ENCODE measurements around the gene PRKCB. TPM values are rescaled to one million over a fixed set of nuclear protein-coding genes. Genes with fewer than 3 reads are reported as not detected.

Gene PRKCB
- polyA plus RNA-seq, 3 donors = 57.4 to 87.4 (median 75.5) TPM

- intact Hi-C loops (cut with micrococcal nuclease) = no loop called here
- Histone ChIP-seq H4K20me1 (ENCODE audit: insufficient read depth, low read length) (peaks cover 78% of the 10 kb centered on the region), H3K27ac (ENCODE audit: low read depth in 1 of 2, low read length in 2 of 2) (no peak overlapping the region), H3K36me3 (replicated peaks in 1 of 2; ENCODE audit: control insufficient read depth in 1 of 2, insufficient read depth in 2 of 2, low read length in 2 of 2) (peaks cover 44 to 93% of the 10 kb centered on the region in 2 donors), H3K9ac (ENCODE audit: insufficient read depth, low read length, poor library complexity, severe bottlenecking) (no peak overlapping the region), H2AFZ (ENCODE audit: insufficient read depth, low read depth, low read length, poor library complexity, severe bottlenecking) (no peak overlapping the region), H3K79me2 (ENCODE audit: insufficient read depth, low read length) (no peaks in the 10 kb centered on the region), H3K9me3 (replicated peaks in 1 of 2; ENCODE audit: control insufficient read depth in 1 of 2, insufficient read depth in 1 of 2, low read length in 2 of 2) (peaks cover 3 to 20% of the 10 kb centered on the region in 2 donors), H3K4me3 (replicated peaks in 1 of 3; ENCODE audit: low read depth in 2 of 3, low read length in 3 of 3) (no peak overlapping the region), H3K4me1 (ENCODE audit: control insufficient read depth in 1 of 2, insufficient read depth in 2 of 2, low read length in 2 of 2) (no peaks in the 10 kb centered on the region), H3K4me2 (replicated peaks; ENCODE audit: extremely low read depth, low read length, poor library complexity, severe bottlenecking) (no peak overlapping the region), H3K27me3 (ENCODE audit: control insufficient read depth in 2 of 2, insufficient read depth in 2 of 2, low read length in 2 of 2) (no peaks in the 10 kb centered on the region)
- H3K4me3 Mint-ChIP-seq = no peak overlapping the region
- WGBS (ENCODE audit: insufficient coverage) = no CpG with 5 or more reads among the region's 1 CpG
- DNase-seq = no peak
- H3K27me3 Mint-ChIP-seq (ENCODE audit: low read depth in 3 of 3) = peaks cover 0 to 1% (median 0%) of the 10 kb centered on the region in 3 donors
- peaks cover 10 to 24% (median 13%) of the 10 kb centered on the region in 7 donors for H3K9me3 Mint-ChIP-seq
- no peak overlapping the region for H3K27ac Mint-ChIP-seq
- peaks cover 74 to 88% of the 10 kb centered on the region in 2 donors for H3K36me3 Mint-ChIP-seq
- H3K4me1 Mint-ChIP-seq = no peaks in the 10 kb centered on the region
- no peak for TF ChIP-seq CTCF (IDR thresholded peaks at IDR 0.05)
Observed at GRCh38 chr16:24091125-24091524, 255.3 kb downstream of the PRKCB start.

GRCh38 chr16:24093049-24093448, 257.3 kb downstream of the PRKCB start:
- no peak overlapping the region for H3K4me2 ChIP-seq (replicated peaks; ENCODE audit: extremely low read depth, low read length, poor library complexity, severe bottlenecking)
- H3K36me3 Mint-ChIP-seq = peaks cover 82 to 96% of the 10 kb centered on the region in 2 donors
- peaks cover 48 to 97% of the 10 kb centered on the region in 2 donors for H3K36me3 ChIP-seq (replicated peaks in 1 of 2; ENCODE audit: control insufficient read depth in 1 of 2, insufficient read depth in 2 of 2, low read length in 2 of 2)
- H3K9me3 Mint-ChIP-seq = peaks cover 10 to 24% (median 13%) of the 10 kb centered on the region in 7 donors
- peaks cover 70% of the 10 kb centered on the region for H4K20me1 ChIP-seq (ENCODE audit: insufficient read depth, low read length)
- peaks cover 0 to 1% (median 0%) of the 10 kb centered on the region in 3 donors for H3K27me3 Mint-ChIP-seq (ENCODE audit: low read depth in 3 of 3)
- peak overlapping the region in 1 of 7 donors; percentile 56 for H3K27ac Mint-ChIP-seq
- no peaks in the 10 kb centered on the region for H3K4me1 Mint-ChIP-seq
- H3K4me3 ChIP-seq (replicated peaks in 1 of 3; ENCODE audit: low read depth in 2 of 3, low read length in 3 of 3) = no peak overlapping the region
- DNase-seq = no peak
- no peaks in the 10 kb centered on the region for H3K4me1 ChIP-seq (ENCODE audit: control insufficient read depth in 1 of 2, insufficient read depth in 2 of 2, low read length in 2 of 2)
- no peaks in the 10 kb centered on the region for H3K27me3 ChIP-seq (ENCODE audit: control insufficient read depth in 2 of 2, insufficient read depth in 2 of 2, low read length in 2 of 2)
- intact Hi-C loops (cut with micrococcal nuclease) = no loop called here
- H2AFZ ChIP-seq (ENCODE audit: insufficient read depth, low read depth, low read length, poor library complexity, severe bottlenecking) = no peak overlapping the region
- no peak overlapping the region for H3K27ac ChIP-seq (ENCODE audit: low read depth in 1 of 2, low read length in 2 of 2)
- no peaks in the 10 kb centered on the region for H3K79me2 ChIP-seq (ENCODE audit: insufficient read depth, low read length)
- H3K9me3 ChIP-seq (replicated peaks in 1 of 2; ENCODE audit: control insufficient read depth in 1 of 2, insufficient read depth in 1 of 2, low read length in 2 of 2) = peaks cover 0 to 20% of the 10 kb centered on the region in 2 donors
- no peak for TF ChIP-seq CTCF (IDR thresholded peaks at IDR 0.05)
- no peak overlapping the region for H3K4me3 Mint-ChIP-seq
- no peak overlapping the region for H3K9ac ChIP-seq (ENCODE audit: insufficient read depth, low read length, poor library complexity, severe bottlenecking)

All from CD14-positive monocyte (primary cell).